ENCODE data around the gene USP21. TPM values are rescaled to one million over a fixed set of nuclear protein-coding genes. Genes with fewer than 3 reads are reported as not detected.

Gene USP21
- total and polyA plus RNA-seq, 9 of the 15 experiments (the other 6 are each of a cell fraction or from before 2014, with no cell fraction given), result 4.9 to 52.4 (median 21.6) TPM

GRCh38 chr1:161187311-161187710 lies 28.0 kb downstream of the USP21 start:
- H3K27ac ChIP-seq (ENCODE audit: extremely low read depth, low read depth, low read length), result no peak overlapping the region
- no peaks in the 10 kb centered on the region for H3K9me1 ChIP-seq (ENCODE audit: control insufficient read depth, insufficient read depth, low read length)
- ATAC-seq (peak; percentile 30), FAIRE-seq (peak; percentile 51), DNase-seq (ENCODE audit: extremely low read depth in 1 of 4, low spot score in 3 of 4) (no peak)
- H3K4me2 ChIP-seq (ENCODE audit: insufficient read depth, low read length), result peak overlapping the region; percentile 2; the same call in 1 of the 2 replicates
- POLR2A ChIA-PET, result interaction anchor here (0.6 to 1.1 kb wide), 2 partner anchors 21 to 25 kb away, joined by 3 read pairs; no protein-coding TSS in a partner anchor
- CTCF ChIA-PET (ENCODE audit: low intra/inter-chr PET ratio), result no interaction called here
- in situ Hi-C loops (cut with MboI), result no loop called here
- no peak overlapping the region for H3K4me3 ChIP-seq
- H3K36me3 ChIP-seq (ENCODE audit: control insufficient read depth, insufficient read depth, low read length), result no peaks in the 10 kb centered on the region
- intact Hi-C loops (cut with micrococcal nuclease), result no loop called here
- H3K79me2 ChIP-seq (ENCODE audit: control insufficient read depth, insufficient read depth, low read length), result no peaks in the 10 kb centered on the region
- no peaks in the 10 kb centered on the region for H3K27me3 ChIP-seq (ENCODE audit: control insufficient read depth in 2 of 2, insufficient read depth in 2 of 2, low read length in 2 of 2)
- BruUV-seq (replicated peaks), result no TSS peak
- WGBS (ENCODE audit: insufficient coverage, low coverage, missing lambda C conversion rate), result 43% methylated on average over 3 of the region's 3 CpGs
- no peaks in the 10 kb centered on the region for H4K20me1 ChIP-seq (replicated peaks; ENCODE audit: control insufficient read depth, insufficient read depth, low read length)
- peak overlapping the region; percentile 76 for H2AFZ ChIP-seq (ENCODE audit: low read depth, low read length)
- H3K9me3 ChIP-seq (replicated peaks; ENCODE audit: control insufficient read depth, insufficient read depth, low read depth, low read length), result no peaks in the 10 kb centered on the region
- H3K9ac ChIP-seq (ENCODE audit: insufficient read depth in 1 of 2, low read depth in 2 of 2, low read length in 2 of 2), result no peak overlapping the region
- peaks cover 17 to 29% of the 10 kb centered on the region in 2 experiments for H3K4me1 ChIP-seq (replicated peaks in 1 of 2; ENCODE audit: control insufficient read depth in 2 of 2, insufficient read depth in 2 of 2, low read length in 2 of 2)
- TF ChIP-seq NEUROD1 (IDR thresholded peaks at IDR 0.05; ENCODE audit: borderline replicate concordance, low read depth, low read length, partially characterized antibody) (no peak), NR2C2 (CRISPR knock-in tag; IDR thresholded peaks at IDR 0.05) (no peak), NR2C2 (tag; IDR thresholded peaks at IDR 0.05) (no peak), GTF2F1 (IDR thresholded peaks at IDR 0.05; ENCODE audit: low read depth, low read length) (no peak), ELF2 (CRISPR knock-in tag; IDR thresholded peaks at IDR 0.05) (no peak), SREBF2 (CRISPR knock-in tag; IDR thresholded peaks at IDR 0.05) (no peak), CBX3 (IDR thresholded peaks at IDR 0.05; ENCODE audit: borderline replicate concordance in 1 of 2, low read length in 2 of 2) (no peak), HIVEP1 (CRISPR knock-in tag; IDR thresholded peaks at IDR 0.05) (no peak), TRIM25 (IDR thresholded peaks at IDR 0.05; ENCODE audit: borderline replicate concordance) (no peak), ZNF507 (tag; conservative IDR thresholded peaks at IDR 0.05) (no peak), POLR3A (IDR thresholded peaks at IDR 0.05; ENCODE audit: borderline replicate concordance, extremely low read depth, insufficient read depth, insufficient read length) (no peak), FIP1L1 (IDR thresholded peaks at IDR 0.05; ENCODE audit: low read depth, low read length, poor library complexity, severe bottlenecking) (no peak), GATA2 (CRISPR knock-in tag; IDR thresholded peaks at IDR 0.05) (no peak), ZNF699 (CRISPR knock-in tag; IDR thresholded peaks at IDR 0.05; ENCODE audit: insufficient replicate concordance) (no peak), YY1 (IDR thresholded peaks at IDR 0.05; ENCODE audit: borderline replicate concordance in 1 of 3, control insufficient read depth in 1 of 3, extremely low read depth in 1 of 3, insufficient read depth in 3 of 3, insufficient read length in 1 of 3, insufficient replicate concordance in 2 of 3, low read depth in 1 of 3, low read length in 2 of 3) (no peak), FOXM1 (IDR thresholded peaks at IDR 0.05; ENCODE audit: low read depth) (no peak), FOXM1 (CRISPR knock-in tag; IDR thresholded peaks at IDR 0.05; ENCODE audit: low read depth) (no peak)
- TF ChIP-seq, protein P1, sequence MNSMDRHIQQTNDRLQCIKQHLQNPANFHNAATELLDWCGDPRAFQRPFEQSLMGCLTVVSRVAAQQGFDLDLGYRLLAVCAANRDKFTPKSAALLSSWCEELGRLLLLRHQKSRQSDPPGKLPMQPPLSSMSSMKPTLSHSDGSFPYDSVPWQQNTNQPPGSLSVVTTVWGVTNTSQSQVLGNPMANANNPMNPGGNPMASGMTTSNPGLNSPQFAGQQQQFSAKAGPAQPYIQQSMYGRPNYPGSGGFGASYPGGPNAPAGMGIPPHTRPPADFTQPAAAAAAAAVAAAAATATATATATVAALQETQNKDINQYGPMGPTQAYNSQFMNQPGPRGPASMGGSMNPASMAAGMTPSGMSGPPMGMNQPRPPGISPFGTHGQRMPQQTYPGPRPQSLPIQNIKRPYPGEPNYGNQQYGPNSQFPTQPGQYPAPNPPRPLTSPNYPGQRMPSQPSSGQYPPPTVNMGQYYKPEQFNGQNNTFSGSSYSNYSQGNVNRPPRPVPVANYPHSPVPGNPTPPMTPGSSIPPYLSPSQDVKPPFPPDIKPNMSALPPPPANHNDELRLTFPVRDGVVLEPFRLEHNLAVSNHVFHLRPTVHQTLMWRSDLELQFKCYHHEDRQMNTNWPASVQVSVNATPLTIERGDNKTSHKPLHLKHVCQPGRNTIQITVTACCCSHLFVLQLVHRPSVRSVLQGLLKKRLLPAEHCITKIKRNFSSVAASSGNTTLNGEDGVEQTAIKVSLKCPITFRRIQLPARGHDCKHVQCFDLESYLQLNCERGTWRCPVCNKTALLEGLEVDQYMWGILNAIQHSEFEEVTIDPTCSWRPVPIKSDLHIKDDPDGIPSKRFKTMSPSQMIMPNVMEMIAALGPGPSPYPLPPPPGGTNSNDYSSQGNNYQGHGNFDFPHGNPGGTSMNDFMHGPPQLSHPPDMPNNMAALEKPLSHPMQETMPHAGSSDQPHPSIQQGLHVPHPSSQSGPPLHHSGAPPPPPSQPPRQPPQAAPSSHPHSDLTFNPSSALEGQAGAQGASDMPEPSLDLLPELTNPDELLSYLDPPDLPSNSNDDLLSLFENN (IDR thresholded peaks at IDR 0.05; ENCODE audit: low read depth in 2 of 2, low read length in 2 of 2), result no peak
